K562 treated with DMSO at 1 percent for 48 hours (cell line): ENCODE data around the gene SLC5A3. TPM values are rescaled to one million over a fixed set of nuclear protein-coding genes. Genes with fewer than 3 reads are reported as not detected.

Source experiments
- total RNA-seq: library from RNA; unstranded; fragments of 300-600 nt; gene quantifications from 2 replicates; pipeline ENCODE4 v1.2.3, GENCODE V29; 2022; ENCODE audit warnings: low replicate concordance; ENCODE audit errors: extremely low read depth

Gene SLC5A3
- total RNA-seq, result not detected in 2 replicates

DNA sequence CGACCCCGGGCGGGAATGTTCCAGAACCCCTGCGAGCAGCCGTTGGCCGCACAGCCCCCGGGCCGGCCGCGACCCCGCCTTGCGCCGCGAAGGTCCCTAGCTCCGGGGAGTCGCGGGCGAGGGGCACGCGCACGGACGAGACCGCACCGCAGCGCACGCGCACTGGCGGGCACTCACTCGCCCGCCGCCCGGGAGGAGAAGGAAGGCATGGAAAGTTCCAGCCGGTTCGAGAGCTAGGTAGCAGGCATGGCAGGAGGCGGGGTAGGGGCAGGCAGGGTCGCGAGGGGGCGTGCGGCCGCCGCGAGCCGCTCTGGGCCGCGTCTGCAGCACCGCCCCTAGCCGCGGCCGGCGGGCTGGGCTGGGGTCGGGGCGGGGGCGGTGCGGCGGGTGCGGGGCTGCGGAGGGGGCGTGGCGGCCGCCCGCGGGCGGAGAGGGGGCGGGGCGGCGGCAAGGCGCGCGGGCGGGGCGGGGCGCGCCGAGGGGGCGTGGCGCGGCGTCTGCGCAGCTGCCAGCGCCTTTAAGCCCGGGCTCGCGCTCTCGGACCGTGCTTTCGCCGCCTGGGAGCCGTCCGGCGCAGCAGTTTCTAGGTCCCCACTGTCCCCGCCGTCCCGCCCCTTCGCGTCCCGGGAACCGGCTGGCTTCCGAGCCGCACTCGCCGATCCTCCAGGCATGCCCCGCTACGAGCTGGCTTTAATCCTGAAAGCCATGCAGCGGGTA lies at the start of gene SLC5A3, which contains the start of gene MRPS6:
SLC5A3 (plus strand) TSS at position 547 of the 717 bp plus-strand sequence. CDS start 21,621 bp downstream, outside the sequence.
MRPS6 (plus strand) TSS at position 547 of the 717 bp plus-strand sequence; CDS start at position 670, 123 bp downstream.

Other genes starting within 250 kb of the SLC5A3 start
- gene ATP5PO, start 157.8 kb upstream of the SLC5A3 start, total RNA-seq, result not detected in 2 replicates
- gene MRPS6, start within 50 bp of the SLC5A3 start, total RNA-seq, result not detected in 2 replicates